ENCODE data around the gene ZFC3H1.

The ZFC3H1 gene

GRCh38 chr12:71638499-71638898, 25.1 kb downstream of the ZFC3H1 start:
- no peak for DNase-seq (ENCODE audit: low read depth)

- peak; percentile 84 for DNase-seq (ENCODE audit: low read depth)
These were observed 26.9 kb downstream of the ZFC3H1 start for GRCh38 chr12:71636704-71637115.

DNA sequence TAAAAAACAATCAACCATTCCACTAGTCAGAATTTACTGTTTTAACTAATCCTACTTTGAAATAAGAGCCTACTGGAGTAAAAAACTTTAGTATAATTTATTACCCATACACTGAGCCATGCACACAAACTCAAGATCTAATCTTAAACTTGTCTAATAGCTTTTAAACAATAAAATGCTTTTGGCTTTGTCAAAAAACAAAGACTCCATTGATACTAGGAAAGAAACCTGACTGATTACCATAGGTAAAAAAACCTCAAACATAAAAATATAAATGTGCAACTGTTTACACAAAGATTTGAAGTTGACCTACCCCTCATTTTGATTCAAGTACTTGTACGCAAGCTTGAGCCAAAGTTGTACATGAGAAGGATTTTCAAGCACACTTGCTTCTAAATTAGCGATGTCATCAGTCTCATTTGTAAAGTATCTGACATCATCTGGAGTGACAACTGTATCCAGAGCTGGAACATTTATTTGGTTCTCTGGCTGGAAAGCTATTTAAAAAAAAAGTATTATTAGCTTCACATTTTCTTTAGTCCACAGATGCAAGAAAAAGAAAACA, 36.1 kb downstream of the ZFC3H1 start:
- no peak for DNase-seq (ENCODE audit: low read depth)

GRCh38 chr12:71626768-71627167, 36.9 kb downstream of the ZFC3H1 start:
- peak; percentile 8 for DNase-seq (ENCODE audit: low read depth)

DNA sequence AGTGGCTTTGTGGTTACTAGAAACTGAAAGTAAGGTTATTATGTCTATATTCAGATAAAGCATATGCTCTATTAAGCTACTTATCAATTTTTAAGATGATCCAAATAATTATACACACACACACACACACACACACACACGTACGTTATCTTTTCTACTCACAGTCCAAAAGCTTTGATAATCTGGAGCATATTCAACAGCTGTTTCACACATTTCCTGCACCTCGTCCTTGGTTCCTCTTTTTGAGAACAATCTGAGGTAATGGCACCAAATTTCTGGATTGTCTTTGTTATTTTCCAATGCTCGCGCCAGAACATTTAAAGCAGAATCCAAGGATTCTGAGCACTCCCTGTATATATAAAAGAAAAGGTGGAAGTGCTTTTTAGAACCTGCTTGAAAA, 37.5 kb downstream of the ZFC3H1 start:
- DNase-seq (ENCODE audit: low read depth), result no peak

DNA sequence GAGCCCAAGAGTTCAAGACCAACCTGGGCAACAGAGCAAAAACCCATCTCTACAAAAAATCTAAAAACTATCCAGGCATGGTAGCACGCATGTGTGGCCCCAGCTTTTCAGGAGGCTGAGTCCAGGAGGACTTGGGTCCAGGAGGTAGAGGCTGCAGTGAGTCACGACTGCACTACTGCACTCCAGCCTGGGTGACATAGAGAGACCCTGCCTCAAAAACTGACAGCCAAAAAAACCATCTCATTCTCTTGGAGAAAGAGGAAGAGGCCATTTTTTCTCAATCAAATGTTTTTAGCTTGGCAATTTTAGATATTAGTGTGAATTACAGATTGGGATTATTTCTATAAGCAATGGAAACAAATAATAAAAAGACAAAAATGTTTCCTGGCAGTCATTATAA, 38.2 kb downstream of the ZFC3H1 start:
- no peak for DNase-seq (ENCODE audit: low read depth)

GRCh38 chr12:71621938-71622337, 41.7 kb downstream of the ZFC3H1 start:
- DNase-seq (ENCODE audit: low read depth), result no peak

GRCh38 chr12:71610031-71610795, 53.4 kb downstream of the ZFC3H1 start:
- no peak for DNase-seq (ENCODE audit: low read depth)

DNA sequence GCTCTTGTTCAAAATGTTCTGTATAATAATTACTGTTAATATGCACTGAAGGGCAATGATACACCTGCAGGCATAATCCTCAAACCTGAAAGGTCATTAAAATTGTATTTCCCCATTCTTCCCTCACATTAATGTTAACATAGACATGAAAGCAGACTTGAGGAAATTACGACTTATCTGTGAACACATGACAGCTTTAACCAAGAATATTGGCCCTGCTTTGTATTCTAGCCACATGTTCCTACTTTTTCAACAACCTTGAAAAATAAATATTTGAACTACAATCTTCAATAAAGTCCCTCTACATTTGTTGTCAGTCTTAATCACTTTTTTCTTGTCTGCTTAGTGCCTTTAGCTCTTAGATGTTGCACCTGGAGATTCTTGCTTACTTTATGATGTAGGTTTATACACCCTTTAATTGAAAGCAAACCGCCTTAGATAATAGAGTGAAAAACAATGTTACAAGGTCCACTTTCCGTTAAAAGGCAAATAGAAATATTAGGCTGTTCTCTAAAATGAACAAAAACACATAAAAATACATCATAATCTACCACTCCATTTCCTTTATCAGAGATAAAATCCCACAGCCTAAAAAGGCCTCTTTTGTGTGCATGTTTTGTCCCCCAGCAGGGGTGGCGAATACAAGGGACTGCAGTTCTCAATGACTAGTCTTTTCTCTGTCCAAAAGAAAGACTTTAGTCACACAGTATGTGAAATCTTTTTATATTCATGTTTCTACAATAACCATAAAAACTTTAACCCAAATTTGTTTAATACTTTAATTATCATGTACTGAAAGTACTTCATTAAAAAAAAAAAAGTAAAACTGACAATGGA, 55.9 kb downstream of the ZFC3H1 start:
- no peak for DNase-seq (ENCODE audit: low read depth)

- no peak for DNase-seq (ENCODE audit: low read depth)
These were observed 58.6 kb downstream of the ZFC3H1 start for GRCh38 chr12:71605039-71605438.

- DNase-seq (ENCODE audit: low read depth), result no peak
These were observed 60.7 kb downstream of the ZFC3H1 start for GRCh38 chr12:71602761-71603577.

DNA sequence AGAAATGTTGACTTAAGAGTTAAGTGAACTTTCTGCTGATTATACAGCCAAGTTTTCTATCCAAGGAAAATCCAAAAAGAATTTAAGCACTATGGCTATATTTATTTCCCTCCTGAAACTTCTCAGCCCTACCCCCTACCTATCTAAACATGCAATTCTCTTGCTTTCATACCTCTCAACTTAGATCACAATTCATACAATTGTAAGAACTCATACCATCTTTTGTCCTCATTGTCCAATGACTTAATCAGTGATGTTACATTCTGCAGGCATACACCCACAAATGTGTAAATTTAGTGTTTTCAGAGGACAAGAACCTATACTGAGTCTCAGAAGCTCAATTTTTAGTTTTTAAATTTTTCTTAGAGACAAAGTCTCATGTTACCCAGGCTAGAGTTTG, 62.1 kb downstream of the ZFC3H1 start:
- no peak for DNase-seq (ENCODE audit: low read depth)

GRCh38 chr12:71599210-71599609, 64.4 kb downstream of the ZFC3H1 start:
- no peak for DNase-seq (ENCODE audit: low read depth)

DNA sequence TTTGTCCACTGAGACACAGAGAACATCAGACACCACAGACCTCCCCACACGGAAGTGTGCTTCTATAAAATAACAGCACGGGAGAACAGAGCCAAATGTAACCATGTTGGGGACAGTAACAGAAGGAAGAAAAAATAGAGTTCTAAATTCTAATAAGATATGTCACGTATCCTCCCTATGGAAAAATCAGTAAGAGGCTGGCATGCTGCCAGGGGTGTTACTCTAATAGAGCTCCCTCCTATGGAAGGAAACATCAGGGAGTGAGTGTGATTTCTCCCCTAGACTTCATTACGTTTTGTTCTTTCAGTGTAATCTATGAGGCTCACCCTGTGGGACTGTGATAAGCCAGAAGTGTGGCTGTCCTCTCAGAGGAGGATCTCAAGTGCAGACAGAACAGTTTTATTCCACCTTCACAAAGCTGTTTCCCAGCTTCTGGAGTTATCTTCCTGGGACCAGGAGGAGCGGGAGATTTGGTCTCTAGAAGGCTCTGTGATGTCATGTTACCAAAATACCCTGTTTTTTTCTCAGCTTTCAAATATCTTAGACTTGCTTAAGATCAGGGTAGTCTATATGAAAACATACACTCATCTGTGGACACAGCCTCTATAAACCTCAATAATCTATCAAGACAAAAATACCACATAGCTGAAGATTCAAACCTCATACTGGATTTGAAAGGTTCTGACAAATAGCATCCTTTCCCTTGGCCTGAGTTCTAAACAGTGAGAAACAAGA, 69.3 kb downstream of the ZFC3H1 start:
- DNase-seq (ENCODE audit: low read depth), result peak; percentile 40

- no peak for DNase-seq (ENCODE audit: low read depth)
These were observed 70.8 kb downstream of the ZFC3H1 start for GRCh38 chr12:71592841-71593240.

GRCh38 chr12:71591601-71592000, 72.0 kb downstream of the ZFC3H1 start:
- DNase-seq (ENCODE audit: low read depth), result no peak

DNA sequence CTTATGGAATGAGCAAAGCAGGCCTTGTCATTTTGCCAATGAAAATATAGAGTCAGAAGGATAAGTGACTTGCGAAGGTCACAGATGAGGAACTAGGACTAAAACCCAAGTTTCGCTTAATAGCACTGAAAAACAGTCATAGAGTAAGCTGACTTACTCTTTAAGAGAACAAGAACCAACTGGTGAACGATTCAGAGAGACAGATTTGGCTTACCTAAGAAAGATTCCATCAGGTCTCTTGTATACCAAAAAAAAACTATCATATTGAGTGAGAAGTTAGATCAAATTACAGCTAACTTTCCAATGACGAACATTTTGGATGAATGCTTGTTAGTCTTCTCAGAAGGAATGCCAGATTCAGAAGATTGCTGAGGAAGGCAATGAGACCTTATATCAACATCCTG, 74.2 kb downstream of the ZFC3H1 start:
- no peak for DNase-seq (ENCODE audit: low read depth)

DNA sequence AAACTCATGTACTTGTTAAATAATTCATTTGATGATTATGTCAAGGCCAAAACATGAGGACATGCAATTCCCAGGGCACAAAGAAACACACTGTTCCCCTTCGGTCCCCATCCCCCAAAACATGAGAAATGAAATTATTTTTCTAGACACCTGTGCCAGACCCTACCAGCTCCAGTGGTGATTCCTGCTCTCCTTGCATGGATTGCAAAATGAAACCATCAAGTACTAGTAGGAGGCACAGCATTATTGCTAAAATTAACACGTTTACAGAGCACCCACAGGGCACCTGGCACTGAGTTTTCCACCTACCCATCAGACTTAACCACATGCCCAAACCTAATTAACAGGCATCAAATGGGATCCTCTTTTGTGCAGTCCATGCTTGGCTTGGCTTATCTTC, 76.6 kb downstream of the ZFC3H1 start:
- no peak for DNase-seq (ENCODE audit: low read depth)

DNA sequence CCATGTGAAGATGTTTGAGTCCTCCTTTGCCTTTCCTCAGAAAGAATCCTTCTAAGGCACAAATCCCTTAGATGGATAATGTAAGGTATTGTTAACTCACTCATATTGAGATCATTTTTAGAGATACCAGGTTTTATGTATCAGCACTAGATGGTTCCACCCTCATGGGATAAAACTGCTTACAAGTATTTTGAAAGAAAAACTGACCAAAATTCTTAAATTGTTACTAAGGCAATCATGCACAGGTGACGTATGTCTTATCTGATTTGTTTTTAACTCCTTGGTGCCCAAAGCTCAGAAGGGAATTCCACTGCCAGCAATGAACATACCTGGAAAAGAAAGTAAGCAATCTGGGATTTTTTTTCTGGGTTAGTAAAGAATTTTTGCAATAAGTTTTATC, 78.4 kb downstream of the ZFC3H1 start:
- peak; percentile 15 for DNase-seq (ENCODE audit: low read depth)

DNA sequence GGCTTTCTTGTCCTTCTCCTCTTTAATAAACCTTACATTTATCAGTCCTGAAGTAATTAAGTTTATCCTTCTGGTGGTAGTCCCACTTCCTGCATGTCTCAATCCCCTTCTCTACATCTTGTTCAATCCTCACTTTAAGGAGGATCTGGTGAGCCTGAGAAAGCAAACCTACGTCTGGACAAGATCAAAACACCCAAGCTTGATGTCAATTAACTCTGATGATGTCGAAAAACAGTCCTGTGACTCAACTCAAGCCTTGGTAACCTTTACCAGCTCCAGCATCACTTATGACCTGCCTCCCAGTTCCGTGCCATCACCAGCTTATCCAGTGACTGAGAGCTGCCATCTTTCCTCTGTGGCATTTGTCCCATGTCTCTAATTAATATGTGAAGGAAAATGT, 79.3 kb downstream of the ZFC3H1 start:
- no peak for DNase-seq (ENCODE audit: low read depth)

DNA sequence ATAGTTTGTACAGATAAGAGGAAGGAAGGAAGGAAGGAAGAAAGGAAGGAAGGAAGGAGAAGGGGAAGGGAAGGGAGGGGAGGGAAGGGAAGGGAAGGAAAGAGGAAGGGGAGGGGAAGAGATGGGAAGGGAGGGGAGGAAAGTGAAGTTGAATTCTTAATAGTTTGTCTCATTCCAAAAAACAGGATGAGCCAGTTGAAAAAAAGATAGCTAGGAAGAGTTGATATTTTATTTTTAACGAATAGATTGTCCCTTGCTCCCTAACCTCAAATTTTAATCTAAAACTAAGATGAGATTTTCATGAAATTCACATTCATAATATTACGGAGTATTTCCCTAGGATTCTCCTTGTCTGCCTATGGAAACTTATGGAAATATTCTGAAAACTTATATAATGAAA, 80.7 kb downstream of the ZFC3H1 start:
- no peak for DNase-seq (ENCODE audit: low read depth)

- DNase-seq (ENCODE audit: low read depth), result no peak
These were observed 82.4 kb downstream of the ZFC3H1 start for GRCh38 chr12:71581206-71581605.

All from ELR (cell line).